ENCODE data around the gene NECTIN3. TPM values are rescaled to one million over a fixed set of nuclear protein-coding genes. Genes with fewer than 3 reads are reported as not detected.

Gene NECTIN3
- polyA plus RNA-seq, 2 of the 4 experiments (the other 2 are of a cell fraction): 29.8 to 38.4 TPM

GRCh38 chr3:111040959-111041358, 30.7 kb upstream of the NECTIN3 start:
- H3K27ac ChIP-seq: no peak overlapping the region
- ChIA-PET CTCF (no interaction called here), POLR2A (no interaction called here)
- H3K4me2 ChIP-seq: no peak overlapping the region
- no peak for FAIRE-seq
- 85% methylated on average over 2 of the region's 2 CpGs for WGBS (ENCODE audit: missing lambda C conversion rate)
- no peaks in the 10 kb centered on the region for H3K4me1 ChIP-seq
- TF ChIP-seq JUNB (IDR thresholded peaks at IDR 0.05): no peak
- TF ChIP-seq BCL3 (IDR thresholded peaks at IDR 0.05): no peak
- TF ChIP-seq MYC (IDR thresholded peaks at IDR 0.05; ENCODE audit: borderline replicate concordance, low read length): no peak
- no peak for TF ChIP-seq GATA3 (IDR thresholded peaks at IDR 0.05; ENCODE audit: borderline replicate concordance)
- no peak for TF ChIP-seq FOSL2 (IDR thresholded peaks at IDR 0.05)
- no peak for TF ChIP-seq FOSL2 (CRISPR knock-in tag; IDR thresholded peaks at IDR 0.05)
- TF ChIP-seq RFX5 (IDR thresholded peaks at IDR 0.05): no peak
- TF ChIP-seq E2F6 (IDR thresholded peaks at IDR 0.05; ENCODE audit: borderline replicate concordance, low read depth): no peak
- no peak for TF ChIP-seq HES2 (IDR thresholded peaks at IDR 0.05)
- TF ChIP-seq POLR2AphosphoS2 (conservative IDR thresholded peaks at IDR 0.05; ENCODE audit: low read length): no peak
- no peak for TF ChIP-seq EHF (CRISPR knock-in tag; IDR thresholded peaks at IDR 0.05)
- TF ChIP-seq PHF8 (IDR thresholded peaks at IDR 0.05; ENCODE audit: borderline replicate concordance, low read depth): no peak
- no peak for TF ChIP-seq CEBPB (IDR thresholded peaks at IDR 0.05)
- TF ChIP-seq NFE2L2 (conservative IDR thresholded peaks at IDR 0.05; ENCODE audit: low read length): no peak
- no peak for TF ChIP-seq POLR2A (IDR thresholded peaks at IDR 0.05; ENCODE audit: low read length)
- no peak for TF ChIP-seq RNF2 (IDR thresholded peaks at IDR 0.05; ENCODE audit: borderline replicate concordance, low read depth)
- no peak overlapping the region for H3K4me3 ChIP-seq
- H3K9me3 ChIP-seq: no peaks in the 10 kb centered on the region
- no peak for DNase-seq (ENCODE audit: low read depth in 1 of 2, low spot score in 1 of 2)
- no peak for ATAC-seq

GRCh38 chr3:111045564-111045963, 26.1 kb upstream of the NECTIN3 start:
- DNase-seq (ENCODE audit: low read depth in 1 of 2, low spot score in 1 of 2) (no peak), FAIRE-seq (no peak), ATAC-seq (no peak)
- WGBS (ENCODE audit: missing lambda C conversion rate): 78% methylated on average over 6 of the region's 6 CpGs
- Histone ChIP-seq H3K4me1 (peaks cover 7% of the 10 kb centered on the region; the same call in 1 of the 3 replicates), H3K9me3 (no peaks in the 10 kb centered on the region), H3K4me2 (no peak overlapping the region), H3K4me3 (no peak overlapping the region), H3K27ac (no peak overlapping the region)
- ChIA-PET POLR2A (no interaction called here), CTCF (no interaction called here)
- TF ChIP-seq HDAC2 (IDR thresholded peaks at IDR 0.05) (no peak), CHD4 (IDR thresholded peaks at IDR 0.05; ENCODE audit: borderline replicate concordance) (no peak), HEYL (CRISPR knock-in tag; IDR thresholded peaks at IDR 0.05) (no peak)

GRCh38 chr3:111047042-111047441, 24.6 kb upstream of the NECTIN3 start:
- H3K4me1 ChIP-seq: peaks cover 7% of the 10 kb centered on the region; the same call in 1 of the 3 replicates
- ChIA-PET POLR2A (no interaction called here), CTCF (no interaction called here)
- no peak overlapping the region for H3K4me2 ChIP-seq
- ATAC-seq: no peak
- no peak overlapping the region for H3K4me3 ChIP-seq
- DNase-seq (ENCODE audit: low read depth in 1 of 2, low spot score in 1 of 2): no peak
- H3K9me3 ChIP-seq: no peaks in the 10 kb centered on the region
- FAIRE-seq: no peak
- H3K27ac ChIP-seq: no peak overlapping the region
- TF ChIP-seq ZNF302 (CRISPR knock-in tag; IDR thresholded peaks at IDR 0.05) (no peak), CBX2 (IDR thresholded peaks at IDR 0.05; ENCODE audit: borderline replicate concordance, low read depth) (no peak), ELK1 (IDR thresholded peaks at IDR 0.05; ENCODE audit: low read depth, low read length) (no peak), HOXA7 (CRISPR knock-in tag; IDR thresholded peaks at IDR 0.05) (no peak), ATOH8 (CRISPR knock-in tag; IDR thresholded peaks at IDR 0.05; ENCODE audit: low read depth) (no peak), FOSL2 (IDR thresholded peaks at IDR 0.05) (no peak), FOSL2 (CRISPR knock-in tag; IDR thresholded peaks at IDR 0.05) (no peak), RARB (CRISPR knock-in tag; IDR thresholded peaks at IDR 0.05) (no peak), USF2 (IDR thresholded peaks at IDR 0.05) (no peak), MAFK (IDR thresholded peaks at IDR 0.05; ENCODE audit: partially characterized antibody) (no peak), FOXS1 (CRISPR knock-in tag; IDR thresholded peaks at IDR 0.05) (no peak), NPAS2 (CRISPR knock-in tag; IDR thresholded peaks at IDR 0.05; ENCODE audit: borderline replicate concordance) (no peak), NFE2L2 (conservative IDR thresholded peaks at IDR 0.05; ENCODE audit: low read length) (no peak), CHD2 (IDR thresholded peaks at IDR 0.05; ENCODE audit: low read length, partially characterized antibody) (no peak)
